GM12892 (cell line): Measurements from ENCODE around the gene RSF1.

Experiments used
- POLR2A ChIP-seq: IDR thresholded peaks from 2 replicates; pipeline ENCODE4 v1.6.1; 2011; ENCODE audit warnings: low read depth, low read length, control low read depth
- POLR2AphosphoS5 ChIP-seq: IDR thresholded peaks from 2 replicates; pipeline ENCODE4 v1.6.1; 2011; ENCODE audit warnings: low read depth, low read length, control low read depth
- TAF1 ChIP-seq: IDR thresholded peaks from 2 replicates; pipeline ENCODE4 v1.6.1; 2011; ENCODE audit warnings: low read depth, mild to moderate bottlenecking, control low read depth, low read length, borderline replicate concordance

GRCh38 chr11:77821349-77821851, 878 bp upstream of the RSF1 start:
- no peak for TF ChIP-seq POLR2AphosphoS5
- no peak for TF ChIP-seq POLR2A
- no peak for TF ChIP-seq TAF1
